Kidney epithelial cell (primary cell): ENCODE data around the gene GABRA4. TPM values are rescaled to one million over a fixed set of nuclear protein-coding genes. Genes with fewer than 3 reads are reported as not detected.

ENCODE experiments used
- DNase-seq: peaks from one replicate; pipeline ENCODE4 v3.0.0-alpha.2; 2010; ENCODE audit warnings: low read depth
- H3K27me3 ChIP-seq: 2 replicates; pipeline ENCODE4 v1.6.0; 2011; ENCODE audit warnings: low read length; ENCODE audit not compliant: control insufficient read depth, insufficient read depth
- H3K36me3 ChIP-seq: 2 replicates; pipeline ENCODE4 v1.5.1; 2011; ENCODE audit warnings: low read length; ENCODE audit not compliant: control insufficient read depth, insufficient read depth
- H3K4me3 ChIP-seq: 2 replicates; pipeline ENCODE4 v1.5.1; 2011; ENCODE audit warnings: low read depth, mild to moderate bottlenecking, control low read depth, low read length
- CTCF ChIP-seq: IDR thresholded peaks from 2 replicates; pipeline ENCODE4 v1.5.1; 2011; ENCODE audit warnings: mild to moderate bottlenecking, moderate library complexity, low read length, control low read depth, inconsistent platforms; ENCODE audit not compliant: insufficient read depth, poor library complexity, severe bottlenecking
- total RNA-seq: library from RNA; depleted of rRNA; stranded (reverse); fragments of >200 nt; gene quantifications from 2 replicates; pipeline ENCODE4 v1.2.3, GENCODE V29; 2015

The GABRA4 gene
- total RNA-seq, result not detected in 2 replicates

GRCh38 chr4:46993075-46994006 lies at the start of gene GABRA4:
Gene GABRA4, minus strand, starts transcription at chr4:46993581. Its CDS starts 157 bp downstream, at chr4:46993424.
- Histone ChIP-seq H3K4me3 (peak within 1 kb of the TSS; percentile 27), H3K36me3 (no peaks in the 10 kb centered on the region), H3K27me3 (peaks cover 36% of the 10 kb centered on the region)
- no peak for TF ChIP-seq CTCF
- no peak for DNase-seq

DNA sequence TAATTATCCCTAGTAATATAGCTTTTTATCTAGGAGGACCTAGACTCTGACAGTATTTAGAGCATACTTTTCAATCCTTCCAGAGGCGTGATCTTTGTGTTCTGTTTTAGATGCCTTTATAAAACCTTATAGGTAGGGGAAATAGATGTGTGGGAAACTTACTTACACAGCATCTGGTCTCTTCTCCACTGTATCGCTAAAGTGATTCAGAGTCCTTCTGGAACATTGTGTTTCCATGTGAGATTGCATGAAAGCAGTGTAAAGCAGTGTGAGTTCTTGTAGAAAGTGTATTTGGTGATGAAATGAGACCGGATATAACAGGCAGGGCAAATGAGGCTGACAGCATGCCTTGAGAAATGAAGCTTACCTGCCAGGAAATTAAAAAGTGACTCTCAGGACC lies 47.4 kb upstream of the GABRA4 start:
- H3K4me3 ChIP-seq, result no peak overlapping the region
- no peak for TF ChIP-seq CTCF
- H3K36me3 ChIP-seq, result no peaks in the 10 kb centered on the region
- H3K27me3 ChIP-seq, result no peaks in the 10 kb centered on the region
- no peak for DNase-seq

DNA sequence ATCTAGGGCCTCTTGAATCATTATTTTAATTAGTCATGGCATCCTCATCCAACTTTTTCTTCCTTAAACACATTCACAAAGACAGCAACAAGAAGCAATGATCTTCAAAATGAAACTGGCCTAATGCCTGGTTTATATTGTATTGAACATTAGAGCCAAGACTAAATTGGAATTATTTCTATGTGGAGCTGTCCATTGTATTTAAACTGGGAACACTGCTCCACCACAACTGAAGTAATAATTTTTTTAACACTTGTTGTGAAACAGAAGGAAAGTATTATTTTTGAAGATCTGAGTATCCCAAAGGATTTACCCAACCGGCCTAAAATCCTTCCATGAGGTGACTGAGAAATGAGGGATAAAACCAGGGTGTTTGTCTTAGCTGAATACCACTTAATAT lies 44.9 kb upstream of the GABRA4 start:
- DNase-seq, result no peak
- H3K4me3 ChIP-seq, result no peak overlapping the region
- no peaks in the 10 kb centered on the region for H3K36me3 ChIP-seq
- no peaks in the 10 kb centered on the region for H3K27me3 ChIP-seq
- no peak for TF ChIP-seq CTCF

DNA sequence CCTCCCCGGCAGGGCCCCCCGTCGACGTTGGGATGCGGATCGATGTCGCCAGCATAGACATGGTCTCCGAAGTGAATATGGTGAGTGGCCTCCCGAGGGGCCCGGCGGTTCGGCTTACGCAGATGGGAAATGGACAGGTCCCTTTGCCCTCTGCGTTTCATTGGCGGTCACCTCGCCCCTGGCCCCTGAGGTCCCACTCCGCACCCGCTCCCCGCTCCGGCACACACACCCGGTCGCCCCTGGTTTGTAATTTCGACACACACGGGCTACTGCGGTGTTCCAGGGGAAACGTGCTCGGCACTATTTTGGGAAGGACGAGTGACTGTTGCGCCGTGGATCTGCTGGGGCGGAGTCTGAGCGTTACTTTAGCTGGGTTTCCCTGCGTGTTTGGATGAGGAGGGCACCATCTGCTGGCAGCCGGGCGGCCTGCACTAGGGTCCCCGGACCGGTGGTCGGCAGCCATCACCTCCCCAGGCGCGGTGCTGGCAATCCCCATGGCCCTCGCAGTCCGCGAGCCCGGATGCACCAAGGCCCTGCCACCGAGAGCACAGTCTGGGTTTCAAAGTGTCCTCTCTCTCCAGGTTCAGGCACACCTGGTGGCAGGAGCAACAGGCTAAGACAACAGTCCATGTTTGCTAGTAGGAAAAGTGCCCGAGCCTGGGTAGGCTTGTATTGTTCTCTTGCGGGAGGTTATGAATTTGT lies 39.2 kb upstream of the GABRA4 start:
- peak; percentile 5 for DNase-seq
- TF ChIP-seq CTCF, result peak; percentile 97
- peak overlapping the region; percentile 48 for H3K4me3 ChIP-seq
- no peaks in the 10 kb centered on the region for H3K36me3 ChIP-seq
- H3K27me3 ChIP-seq, result peaks cover 5% of the 10 kb centered on the region

DNA sequence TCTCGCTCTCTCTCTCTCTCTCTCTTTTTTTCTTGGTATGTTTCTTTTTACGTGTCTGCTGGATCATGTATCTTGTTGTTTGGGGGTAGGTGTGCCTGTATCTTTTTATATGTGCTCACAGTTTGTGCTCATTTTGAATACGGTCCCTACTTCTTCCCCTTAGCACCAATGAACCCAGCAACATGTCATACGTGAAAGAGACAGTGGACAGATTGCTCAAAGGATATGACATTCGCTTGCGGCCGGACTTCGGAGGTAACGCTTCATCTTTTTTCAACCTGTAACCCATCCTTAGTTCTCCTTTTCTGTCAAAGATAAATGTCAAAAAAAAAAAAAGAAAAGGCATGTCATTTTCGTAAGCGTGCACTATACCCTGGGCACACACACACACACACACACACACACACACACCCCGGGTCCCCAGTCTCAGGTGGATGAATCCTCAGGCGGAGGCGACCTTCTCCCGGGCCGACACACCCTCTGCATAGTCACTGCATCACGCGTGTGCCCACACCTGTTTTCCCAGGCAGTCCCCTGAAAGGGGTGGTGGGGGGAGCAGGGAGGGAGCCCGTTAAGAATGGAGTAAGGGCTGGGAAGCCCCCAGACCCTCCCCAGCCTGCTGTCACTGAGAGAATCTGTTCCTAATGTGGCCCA lies 38.5 kb upstream of the GABRA4 start:
- H3K27me3 ChIP-seq, result peaks cover 5% of the 10 kb centered on the region
- no peak for DNase-seq
- no peak for TF ChIP-seq CTCF
- no peaks in the 10 kb centered on the region for H3K36me3 ChIP-seq
- peak overlapping the region; percentile 48 for H3K4me3 ChIP-seq
